Effector CD4-positive, alpha-beta T cell (primary cell): ENCODE measurements around the gene MYO9A.

Source experiments
- DNase-seq: peaks from one replicate; pipeline ENCODE4 v3.0.0-alpha.2; 2020

MYO9A gene

GRCh38 chr15:71804695-71805470 lies 313.1 kb downstream of the MYO9A start:
- no peak for DNase-seq

DNA sequence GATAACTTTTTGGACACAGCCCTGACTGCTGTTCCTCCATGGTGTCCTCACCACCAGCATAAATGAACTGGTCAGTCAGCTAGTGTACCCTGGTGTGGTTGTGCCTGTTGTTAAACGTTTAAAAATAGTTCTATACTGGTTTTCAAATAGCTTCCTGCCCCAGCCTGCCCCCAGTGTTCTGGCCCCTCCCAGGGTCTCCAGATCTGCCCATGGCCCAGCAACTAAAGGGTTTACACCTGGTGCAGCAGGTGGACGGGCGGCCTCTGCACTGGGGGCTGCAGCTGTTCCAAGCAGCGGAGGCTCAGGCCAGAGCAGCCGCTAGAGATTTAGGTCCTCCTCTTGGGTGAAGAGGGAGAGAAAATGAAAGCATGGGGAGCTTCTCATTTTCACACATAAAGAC lies 313.7 kb downstream of the MYO9A start:
- DNase-seq: no peak

- no peak for DNase-seq
Observed at GRCh38 chr15:71802770-71803169, 315.2 kb downstream of the MYO9A start.

DNA sequence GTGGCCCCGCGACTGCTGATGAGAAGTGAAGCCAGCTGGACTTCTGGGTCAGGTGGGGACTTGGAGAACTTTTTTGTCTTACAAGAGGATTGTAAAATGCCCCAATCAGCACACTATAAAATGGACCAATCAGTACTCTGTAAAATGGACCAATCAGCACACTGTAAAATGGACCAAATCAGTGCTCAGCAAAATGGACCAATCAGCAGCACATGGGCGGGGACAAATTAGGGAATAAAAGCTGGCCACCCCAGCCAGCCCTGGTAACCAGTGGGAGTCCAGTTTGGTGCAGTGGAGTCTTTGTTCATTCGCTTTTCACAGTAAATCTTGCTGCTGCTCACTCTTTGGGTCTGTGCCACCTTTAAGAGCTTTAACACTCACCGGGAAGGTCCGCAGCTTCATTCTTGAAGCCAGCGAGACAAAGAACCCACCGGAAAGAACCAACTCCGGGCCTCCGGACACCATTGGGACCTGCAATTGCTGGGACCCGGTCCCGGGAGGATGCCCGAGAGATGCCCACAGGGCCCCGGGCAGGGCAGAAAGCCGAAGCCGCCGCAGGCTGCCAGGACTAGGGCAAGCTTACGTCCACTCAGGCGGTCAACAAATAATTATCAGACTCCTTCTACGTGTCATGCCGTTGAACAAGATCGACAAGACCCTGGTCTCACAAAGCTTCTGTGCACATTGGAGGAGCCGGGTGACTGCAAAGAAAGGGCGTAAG lies 315.9 kb downstream of the MYO9A start:
- no peak for DNase-seq

GRCh38 chr15:71800835-71801745 lies 316.9 kb downstream of the MYO9A start:
- no peak for DNase-seq

DNA sequence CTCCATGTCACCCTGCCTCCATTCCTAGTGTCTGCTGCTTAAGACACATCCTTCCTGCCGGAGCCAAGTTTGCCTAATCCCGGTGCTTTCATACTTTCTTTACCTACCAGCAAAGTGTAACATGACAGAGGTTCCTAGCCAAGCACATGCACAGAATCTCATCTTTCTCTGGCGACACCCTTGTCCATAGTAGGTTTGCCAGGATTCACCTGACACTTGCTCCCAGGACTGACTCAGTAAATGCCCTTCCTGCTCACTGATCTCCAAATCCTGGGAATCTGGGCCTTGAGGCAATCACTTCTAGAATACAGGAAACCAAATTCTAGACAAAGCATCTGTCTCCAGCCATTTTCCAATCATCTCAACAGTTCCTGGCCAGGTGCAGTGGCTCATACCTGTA lies 317.8 kb downstream of the MYO9A start:
- no peak for DNase-seq

DNA sequence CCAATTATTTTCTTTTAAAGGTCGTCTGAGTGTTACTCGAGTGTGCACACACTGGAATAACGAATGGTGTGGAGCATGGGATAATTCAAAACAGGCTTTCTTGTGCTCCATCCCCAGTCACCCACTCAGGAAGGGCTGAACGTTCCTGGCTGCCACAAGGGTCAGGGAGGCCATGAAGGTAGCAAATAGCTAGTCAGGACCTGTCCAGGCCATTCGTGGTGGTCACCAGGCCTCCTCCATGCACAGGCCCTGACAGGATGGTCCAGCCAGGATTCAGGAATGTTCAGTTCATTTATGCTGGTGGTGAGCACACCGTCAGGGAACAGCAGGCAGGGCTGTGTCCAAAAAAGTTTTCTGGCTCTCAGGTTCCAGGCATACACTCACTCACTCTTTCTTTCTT lies 319.3 kb downstream of the MYO9A start:
- DNase-seq: no peak

DNA sequence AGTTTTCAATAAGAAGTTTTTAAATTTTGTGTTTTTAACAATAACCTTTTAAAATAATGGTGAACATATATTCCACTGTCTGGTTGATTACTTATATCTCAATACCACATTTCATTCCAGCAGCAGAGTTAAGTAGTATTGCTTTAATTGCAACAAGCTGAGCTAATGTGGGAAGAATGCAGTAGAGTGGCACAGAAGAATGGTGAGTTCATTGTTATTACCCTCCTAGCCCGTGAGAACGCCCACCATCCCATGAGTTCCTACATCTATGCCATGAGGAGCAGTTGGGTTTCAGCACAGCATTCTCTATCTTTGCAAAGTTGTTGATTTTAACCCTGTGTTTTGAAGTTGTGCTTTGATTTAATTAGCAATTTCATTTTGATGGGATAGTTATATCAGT lies 325.4 kb downstream of the MYO9A start:
- DNase-seq: no peak

GRCh38 chr15:71791975-71792374 lies 326.0 kb downstream of the MYO9A start:
- DNase-seq: no peak

- no peak for DNase-seq
Observed at GRCh38 chr15:71790081-71790480, 327.9 kb downstream of the MYO9A start.

- DNase-seq: no peak
Observed at GRCh38 chr15:71789616-71790015, 328.3 kb downstream of the MYO9A start.

GRCh38 chr15:71788646-71789579 lies 329.0 kb downstream of the MYO9A start:
- no peak for DNase-seq

- no peak for DNase-seq
Observed at GRCh38 chr15:71786673-71787072, 331.3 kb downstream of the MYO9A start.

DNA sequence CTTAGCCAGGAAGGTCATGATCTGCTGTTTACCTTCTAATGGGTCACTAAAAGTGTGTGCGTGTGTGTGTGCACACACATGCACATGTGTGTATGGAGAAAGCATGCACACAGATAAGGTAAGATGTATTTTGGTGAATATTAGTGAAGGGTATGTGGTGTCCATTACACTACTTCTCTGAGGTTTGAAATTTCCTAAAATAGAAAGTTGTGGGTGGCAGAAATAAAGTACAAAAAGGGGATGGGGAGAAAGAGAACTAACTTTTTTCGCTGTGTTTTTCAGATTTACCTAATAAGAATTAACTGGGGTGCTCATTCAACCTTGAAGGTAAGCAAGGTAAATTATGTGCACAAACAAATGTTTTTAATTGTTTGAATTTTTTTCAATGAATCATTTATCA lies 332.0 kb downstream of the MYO9A start:
- no peak for DNase-seq

DNA sequence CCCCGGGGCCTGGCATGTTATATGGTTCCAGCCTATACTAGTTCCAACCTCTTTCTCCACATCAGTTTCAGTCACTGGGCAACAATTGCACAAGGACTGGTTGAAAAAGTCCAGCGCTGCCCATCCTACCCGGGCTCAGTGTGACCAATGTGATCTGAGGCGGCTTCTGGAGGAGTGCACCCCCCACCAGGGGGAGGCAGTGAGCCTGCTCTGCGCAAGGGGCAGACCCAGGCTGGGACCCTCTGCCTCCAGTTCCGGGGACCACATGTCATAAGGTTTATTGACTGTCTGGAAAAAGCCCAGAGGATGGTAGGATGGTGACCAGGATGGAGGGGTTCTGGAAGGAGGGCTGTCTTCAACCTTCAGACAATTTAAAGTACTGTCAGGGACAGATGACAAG lies 333.2 kb downstream of the MYO9A start:
- DNase-seq: no peak

GRCh38 chr15:71782422-71783165 lies 335.4 kb downstream of the MYO9A start:
- DNase-seq: no peak

- DNase-seq: no peak
Observed at GRCh38 chr15:71781965-71782265, 336.0 kb downstream of the MYO9A start.

DNA sequence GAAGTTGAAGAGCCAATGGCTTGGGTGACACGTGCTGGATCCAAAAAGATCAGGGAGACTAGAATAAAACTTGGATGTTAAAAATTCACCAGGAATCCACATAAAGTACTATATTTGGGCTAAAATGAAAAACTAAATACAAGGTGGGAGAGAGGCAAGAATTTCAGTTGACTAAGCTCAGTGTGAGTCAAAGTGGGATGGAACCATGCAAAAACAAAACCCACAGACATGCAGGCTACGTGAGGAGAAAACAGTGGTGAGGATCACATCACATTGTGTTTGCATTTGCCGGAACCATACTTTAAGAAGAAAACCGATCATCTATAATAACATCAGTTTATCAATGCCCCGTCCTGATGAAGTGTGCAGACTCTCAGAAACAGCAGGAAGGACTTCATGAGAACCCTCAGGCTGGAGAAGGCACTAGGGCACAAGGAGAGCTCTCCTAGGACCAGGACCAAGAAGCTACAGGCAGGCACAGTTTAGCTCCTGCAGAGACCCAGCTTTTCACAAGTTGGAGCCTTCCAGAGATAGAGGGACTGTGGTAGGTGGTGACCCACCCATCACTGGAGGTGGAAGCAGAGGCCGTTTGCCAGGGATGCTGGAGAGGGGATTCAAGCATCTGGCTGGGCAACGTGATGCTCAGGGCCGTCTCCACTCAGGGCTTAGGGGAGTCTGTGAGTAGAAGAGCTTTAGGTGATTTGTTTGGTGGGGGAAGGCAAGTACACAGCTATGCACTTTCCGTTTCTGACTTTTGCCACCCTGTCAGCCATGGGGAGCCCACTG lies 336.6 kb downstream of the MYO9A start:
- no peak for DNase-seq

DNA sequence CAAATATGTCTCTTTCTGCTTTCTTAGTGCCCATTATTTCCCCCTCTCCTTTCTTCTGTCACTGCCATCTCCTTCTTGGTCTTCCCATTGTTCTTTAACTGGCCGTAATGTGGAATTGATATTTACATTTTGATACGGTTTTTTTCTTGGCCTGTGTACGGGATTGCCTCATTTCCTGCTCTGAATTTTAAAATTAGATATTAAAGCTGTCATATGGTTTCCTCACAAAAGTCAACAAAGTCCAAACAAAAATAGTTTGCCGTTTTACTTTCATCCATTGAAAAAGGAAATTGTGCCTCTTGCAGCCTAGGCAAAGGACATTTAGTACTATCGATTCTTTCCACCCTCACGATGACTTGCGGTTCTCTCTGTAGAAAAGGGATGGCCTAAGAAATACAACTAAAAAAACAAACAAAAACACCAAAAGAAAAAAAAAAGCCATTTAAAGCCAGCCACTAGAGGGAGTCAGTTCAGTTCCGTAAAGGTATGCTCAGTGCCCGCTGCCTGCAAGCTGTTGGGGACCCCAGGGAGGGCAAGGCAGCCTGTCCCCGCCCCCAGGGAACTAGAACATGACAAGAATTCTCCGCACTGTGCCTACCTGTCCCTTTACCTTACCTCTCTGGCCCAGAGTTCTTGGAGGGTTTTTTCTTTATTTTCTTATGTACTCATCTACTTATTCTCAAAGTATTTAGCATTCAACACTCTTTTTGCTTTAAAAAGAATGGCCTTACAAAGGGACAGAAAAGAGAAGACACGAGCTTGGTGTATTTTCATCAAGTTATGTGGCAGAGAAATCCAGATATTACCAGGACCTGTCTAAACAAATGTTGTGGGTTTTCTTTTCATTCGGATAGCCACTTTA lies 337.6 kb downstream of the MYO9A start:
- DNase-seq: no peak
